ENCODE measurements around the gene KIF25. TPM values are rescaled to one million over a fixed set of nuclear protein-coding genes. Genes with fewer than 3 reads are reported as not detected.

Gene KIF25
- polyA plus RNA-seq, 1 donor from 2014 or later = not detected

GRCh38 chr6:168080393-168081077 is 83.1 kb downstream of the KIF25 start:
- Histone ChIP-seq H3K9me2 (ENCODE audit: insufficient read depth, low read length) (no peaks in the 10 kb centered on the region), H3K4me3 (ENCODE audit: low read length) (no peak overlapping the region), H3K27me3 (ENCODE audit: insufficient read depth, low read depth, low read length) (no peaks in the 10 kb centered on the region), H3K27ac (ENCODE audit: low read length) (no peak overlapping the region), H3K9me3 (ENCODE audit: low read length) (no peaks in the 10 kb centered on the region), H3K9ac (ENCODE audit: low read length) (no peak overlapping the region), H3K36me3 (ENCODE audit: insufficient read depth, low read length) (no peaks in the 10 kb centered on the region), H3K4me2 (ENCODE audit: low read length) (no peak overlapping the region), H4K20me1 (ENCODE audit: insufficient read depth) (no peaks in the 10 kb centered on the region), H2AFZ (ENCODE audit: low read depth, low read length) (no peak overlapping the region), H3K79me2 (replicated peaks; ENCODE audit: insufficient read depth, low read length) (no peaks in the 10 kb centered on the region), H3F3A (ENCODE audit: insufficient read depth, low read length, poor library complexity, severe bottlenecking) (no peaks in the 10 kb centered on the region)
- no peak for TF ChIP-seq MXI1 (conservative IDR thresholded peaks at IDR 0.05; ENCODE audit: poor library complexity, severe bottlenecking)
- TF ChIP-seq EP300 (conservative IDR thresholded peaks at IDR 0.05; ENCODE audit: poor library complexity, severe bottlenecking) = no peak
- no peak for TF ChIP-seq RAD21 (conservative IDR thresholded peaks at IDR 0.05)
- TF ChIP-seq POLR2AphosphoS5 (IDR thresholded peaks at IDR 0.05) = no peak
- TF ChIP-seq EZH2 (IDR thresholded peaks at IDR 0.05; ENCODE audit: borderline replicate concordance, insufficient read depth, low read length, poor library complexity, severe bottlenecking) = no peak
- no peak for TF ChIP-seq REST (IDR thresholded peaks at IDR 0.05; ENCODE audit: borderline replicate concordance)
- no peak for TF ChIP-seq CTCF (IDR thresholded peaks at IDR 0.05; ENCODE audit: poor library complexity, severe bottlenecking)
- no peak for TF ChIP-seq TAF1 (IDR thresholded peaks at IDR 0.05; ENCODE audit: low read depth)
- TF ChIP-seq SMC3 (conservative IDR thresholded peaks at IDR 0.05; ENCODE audit: poor library complexity) = no peak

- H3K4me2 ChIP-seq (ENCODE audit: low read length) = no peak overlapping the region
- H3K9me2 ChIP-seq (ENCODE audit: insufficient read depth, low read length) = no peaks in the 10 kb centered on the region
- H3K9ac ChIP-seq (ENCODE audit: low read length) = no peak overlapping the region
- H3K27me3 ChIP-seq (ENCODE audit: insufficient read depth, low read depth, low read length) = no peaks in the 10 kb centered on the region
- H3K36me3 ChIP-seq (ENCODE audit: insufficient read depth, low read length) = no peaks in the 10 kb centered on the region
- H3K4me3 ChIP-seq (ENCODE audit: low read length) = no peak overlapping the region
- H4K20me1 ChIP-seq (ENCODE audit: insufficient read depth) = no peaks in the 10 kb centered on the region
- no peaks in the 10 kb centered on the region for H3F3A ChIP-seq (ENCODE audit: insufficient read depth, low read length, poor library complexity, severe bottlenecking)
- no peaks in the 10 kb centered on the region for H3K79me2 ChIP-seq (replicated peaks; ENCODE audit: insufficient read depth, low read length)
- H3K27ac ChIP-seq (ENCODE audit: low read length) = no peak overlapping the region
- H3K9me3 ChIP-seq (ENCODE audit: low read length) = no peaks in the 10 kb centered on the region
- no peak for TF ChIP-seq SMC3 (conservative IDR thresholded peaks at IDR 0.05; ENCODE audit: poor library complexity)
- no peak for TF ChIP-seq POLR2AphosphoS5 (IDR thresholded peaks at IDR 0.05)
- no peak for TF ChIP-seq MXI1 (conservative IDR thresholded peaks at IDR 0.05; ENCODE audit: poor library complexity, severe bottlenecking)
- no peak for TF ChIP-seq EP300 (conservative IDR thresholded peaks at IDR 0.05; ENCODE audit: poor library complexity, severe bottlenecking)
- no peak for TF ChIP-seq TAF1 (IDR thresholded peaks at IDR 0.05; ENCODE audit: low read depth)
- no peak for TF ChIP-seq EZH2 (IDR thresholded peaks at IDR 0.05; ENCODE audit: borderline replicate concordance, insufficient read depth, low read length, poor library complexity, severe bottlenecking)
- no peak for TF ChIP-seq REST (IDR thresholded peaks at IDR 0.05; ENCODE audit: borderline replicate concordance)
- no peak for TF ChIP-seq CTCF (IDR thresholded peaks at IDR 0.05; ENCODE audit: poor library complexity, severe bottlenecking)
- TF ChIP-seq RAD21 (conservative IDR thresholded peaks at IDR 0.05) = no peak
- no peak overlapping the region for H2AFZ ChIP-seq (ENCODE audit: low read depth, low read length)
Observed at GRCh38 chr6:168081858-168082546, 84.5 kb downstream of the KIF25 start.
